HK-2 (cell line): ENCODE data around the gene BRD3.
"Not testable (repeated sequence)": the region's sequence is repeated elsewhere in the genome, so short reads cannot be mapped to it uniquely, and the experiment has no call there.

ENCODE experiments used
- DNase-seq: peaks from one replicate; pipeline ENCODE4 v3.0.0-alpha.2; 2018; ENCODE audit not compliant: unreplicated experiment

Gene BRD3

DNA sequence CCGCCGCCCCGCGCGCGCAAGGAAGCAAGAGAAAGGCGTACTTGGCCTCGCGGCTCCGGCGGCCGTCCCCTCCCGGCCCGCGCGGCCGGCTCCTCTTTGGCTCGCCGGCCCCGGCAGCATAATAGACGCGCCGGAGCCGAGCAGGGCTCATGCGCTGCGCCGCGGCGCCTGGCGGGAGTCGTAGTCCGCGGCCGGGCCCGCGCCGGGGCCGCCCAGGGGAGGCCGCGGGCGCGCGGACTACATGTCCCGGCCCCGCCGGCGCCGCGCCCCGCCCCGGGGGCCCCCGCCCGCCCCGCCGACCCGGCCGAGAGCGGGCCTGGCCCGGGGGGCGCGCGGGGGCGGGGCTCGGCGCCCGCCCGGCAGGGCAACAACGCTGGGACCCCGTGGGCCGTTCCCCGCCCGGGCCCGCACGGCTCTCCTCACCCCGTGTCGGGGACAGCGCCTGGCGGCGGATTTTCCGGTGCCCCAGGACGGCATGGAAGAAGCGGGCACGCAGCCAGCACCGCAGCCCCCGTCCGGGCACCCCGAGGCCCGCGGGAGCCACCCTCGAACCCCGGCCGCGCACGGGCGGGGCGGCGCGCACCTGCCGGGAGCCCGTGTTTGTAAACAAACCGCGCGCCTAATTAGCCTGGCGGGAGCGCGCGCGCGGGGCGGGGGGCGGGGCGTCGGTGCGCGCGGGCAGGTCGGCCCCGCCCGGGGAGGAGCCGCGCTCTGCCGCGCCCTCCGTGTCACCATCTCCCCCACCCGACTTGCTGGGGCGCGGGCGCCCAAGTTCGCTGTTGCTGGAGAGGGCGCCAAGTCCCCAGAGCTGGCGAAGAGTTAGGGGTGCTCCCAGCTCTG lies at the start of gene BRD3:
Gene BRD3, minus strand, starts transcription at position 123 of the 840 bp plus-strand sequence. CDS start 14,549 bp downstream, outside the sequence.
- DNase-seq, result peak; percentile 77

DNA sequence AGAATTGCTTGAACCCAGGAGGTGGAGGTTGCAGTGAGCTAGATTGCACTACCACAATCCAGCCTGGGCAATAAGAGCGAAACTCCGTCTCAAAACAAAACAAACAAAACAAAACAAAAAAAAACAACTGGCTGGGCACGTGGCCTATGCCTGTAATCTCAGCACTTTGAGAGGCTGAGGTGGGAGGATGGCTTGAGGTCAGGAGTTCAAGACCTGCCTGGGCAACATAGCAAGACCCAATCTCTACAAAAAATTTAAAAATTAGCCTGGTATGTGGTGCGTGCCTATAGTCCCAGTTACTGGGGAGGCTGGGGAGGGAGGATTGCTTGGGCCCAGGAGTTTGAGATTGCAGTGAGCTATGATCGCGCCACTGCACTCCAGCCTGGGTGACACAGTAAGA lies 44.7 kb upstream of the BRD3 start:
- no peak for DNase-seq

DNA sequence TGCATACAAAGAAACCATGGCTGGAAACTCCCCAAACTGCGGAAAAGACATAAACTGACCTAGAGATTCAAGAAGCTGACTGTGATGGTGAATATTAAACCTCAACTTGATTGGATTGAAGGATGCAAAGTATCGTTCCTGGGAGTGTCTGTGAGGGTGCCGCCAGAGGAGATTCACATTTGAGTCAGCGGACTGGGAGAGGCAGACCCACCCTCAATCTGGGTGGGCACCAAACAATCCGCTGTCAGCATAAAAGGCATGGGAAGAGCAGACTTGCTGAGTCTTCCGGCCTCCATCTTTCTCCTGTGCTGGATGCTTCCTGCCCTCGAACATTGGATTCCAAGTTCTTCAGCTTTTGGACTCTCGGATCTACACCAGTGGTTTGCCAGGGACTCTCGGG lies 43.2 kb upstream of the BRD3 start:
- DNase-seq, result no peak

DNA sequence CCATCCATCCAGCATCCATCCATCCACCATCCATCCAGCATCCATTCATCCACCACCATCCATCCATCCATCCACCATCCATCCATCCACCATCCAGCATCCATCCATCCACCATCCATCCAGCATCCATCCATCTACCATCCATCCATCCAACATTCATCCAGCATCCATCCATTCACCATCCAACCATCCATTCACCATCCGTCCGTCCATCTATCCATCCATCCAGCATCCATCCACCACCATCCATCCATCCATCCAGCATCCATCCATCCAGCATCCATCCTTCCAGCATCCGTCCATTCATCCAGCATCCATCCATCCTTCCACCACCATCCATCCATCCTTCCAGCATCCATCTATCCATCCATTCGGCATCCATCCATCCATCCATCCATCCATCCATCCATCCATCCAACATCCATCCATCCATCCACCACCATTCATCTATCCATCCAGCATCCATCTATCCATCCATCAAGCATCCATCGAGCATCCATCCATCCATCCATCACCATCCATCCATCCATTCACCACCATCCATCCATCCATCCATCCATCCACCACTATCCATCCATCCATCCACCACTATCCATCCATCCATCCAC lies 35.7 kb upstream of the BRD3 start:
- DNase-seq, result no peak

DNA sequence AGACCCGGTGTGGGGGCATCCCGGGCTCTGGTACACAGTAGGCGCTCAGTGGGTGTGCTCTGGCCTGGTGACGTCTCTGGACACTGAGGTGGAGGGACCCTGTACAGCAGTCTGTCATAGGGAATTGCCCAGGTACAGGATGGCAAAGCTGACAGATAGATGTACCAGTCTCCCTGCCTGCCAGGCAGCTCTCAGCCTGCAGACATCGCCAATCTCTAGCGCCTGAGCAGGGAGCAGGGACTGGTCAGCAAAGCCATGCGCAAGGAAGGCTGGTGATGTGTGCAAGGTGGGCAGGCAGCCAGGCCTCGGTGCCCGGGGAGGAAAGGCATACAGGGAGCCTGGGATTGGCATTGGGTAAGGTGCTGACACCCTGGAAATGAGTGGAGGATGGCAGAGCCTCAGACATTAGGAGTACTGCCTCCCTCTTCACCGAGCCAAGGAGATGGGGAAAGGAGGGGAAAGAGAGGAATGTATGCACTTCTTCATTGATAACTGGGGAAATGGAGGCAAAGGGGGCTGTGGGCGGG lies 33.9 kb upstream of the BRD3 start:
- no peak for DNase-seq

DNA sequence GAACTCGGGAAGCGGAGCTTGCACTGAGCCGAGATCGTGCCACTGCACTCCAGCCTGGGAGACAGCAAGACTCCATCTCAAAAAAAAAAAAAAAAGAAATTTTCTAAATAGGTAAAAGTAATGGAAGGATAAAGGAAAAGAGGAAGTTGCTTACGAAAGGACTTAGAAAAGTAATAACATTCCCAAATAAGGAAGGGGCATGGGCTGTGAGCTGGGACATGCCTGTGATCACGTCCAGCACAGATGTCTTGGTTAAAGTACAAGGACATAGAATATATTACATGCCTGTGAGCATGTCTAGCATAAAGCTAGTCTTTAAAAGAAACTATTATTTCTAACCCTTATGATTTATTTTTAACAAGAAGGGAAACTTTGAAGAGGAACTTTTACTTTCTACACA lies 33.3 kb upstream of the BRD3 start:
- DNase-seq, result not testable (repeated sequence)

DNA sequence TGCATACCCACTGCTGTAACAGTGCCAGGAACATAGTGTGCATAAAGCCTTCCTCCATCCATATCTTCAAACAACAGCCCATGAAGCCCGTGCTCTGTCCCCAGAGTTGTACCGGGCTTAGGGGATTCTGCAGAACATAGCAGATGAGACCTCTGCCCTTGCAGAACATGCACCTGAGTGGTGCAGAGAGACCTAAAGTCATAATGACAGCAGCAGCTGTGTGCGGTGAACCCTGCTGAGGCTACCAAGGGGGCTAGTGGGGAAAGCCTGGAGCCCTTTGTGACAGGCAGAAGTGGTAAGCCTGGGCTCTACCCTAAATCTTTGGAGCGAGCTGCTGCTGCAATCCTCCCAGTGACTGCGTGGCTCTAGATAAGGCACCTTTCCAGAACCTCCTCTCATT lies 32.2 kb upstream of the BRD3 start:
- no peak for DNase-seq

DNA sequence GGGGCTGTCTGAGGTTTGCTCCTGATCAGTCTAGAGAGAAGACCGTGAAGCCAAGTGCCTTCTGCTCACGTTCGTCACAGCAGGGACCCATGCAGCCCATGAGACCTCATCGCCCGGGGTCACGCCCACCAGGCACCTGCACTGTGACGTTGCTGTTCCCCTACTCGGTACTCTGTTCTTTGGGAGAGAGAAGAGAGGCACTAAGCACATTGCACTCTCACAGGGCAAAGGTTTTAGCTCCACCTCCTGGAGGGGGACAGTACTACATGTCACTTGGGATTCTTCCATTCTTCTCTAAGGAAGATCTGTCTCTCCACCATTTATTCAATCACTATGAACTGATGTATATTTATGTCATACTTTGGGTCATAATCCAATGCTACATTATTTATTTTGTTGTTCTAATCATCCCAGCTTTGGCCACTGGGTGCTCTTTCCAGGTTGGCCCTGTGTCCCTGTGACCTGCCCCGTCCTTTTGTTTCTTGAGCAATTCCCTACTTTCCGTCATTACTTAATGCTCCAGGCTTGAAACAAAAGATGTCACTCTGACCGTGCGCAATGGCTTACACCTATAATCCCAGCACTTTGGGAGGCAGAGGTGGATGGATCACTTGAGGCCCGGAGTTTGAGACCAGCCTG lies 31.4 kb upstream of the BRD3 start:
- peak; percentile 31 for DNase-seq

DNA sequence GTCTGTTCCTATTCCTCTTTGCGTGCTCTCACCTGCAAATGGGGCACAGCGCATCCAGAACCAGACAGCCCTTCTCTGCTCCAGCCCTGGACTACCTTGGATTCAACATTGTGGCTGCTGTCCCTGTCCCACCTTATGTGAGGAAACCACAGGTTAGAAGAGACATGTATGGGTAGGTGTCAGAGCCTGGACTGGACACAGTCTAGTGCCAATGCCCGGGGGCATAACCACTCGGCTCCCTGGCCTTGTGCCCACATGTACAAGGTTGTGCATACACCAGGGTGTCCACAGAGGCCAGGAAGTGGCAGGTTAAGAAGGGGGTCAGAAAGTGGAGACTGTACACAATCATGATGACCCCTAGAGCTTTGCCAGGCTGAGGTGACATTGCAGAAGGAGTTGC lies 22.1 kb upstream of the BRD3 start:
- no peak for DNase-seq

DNA sequence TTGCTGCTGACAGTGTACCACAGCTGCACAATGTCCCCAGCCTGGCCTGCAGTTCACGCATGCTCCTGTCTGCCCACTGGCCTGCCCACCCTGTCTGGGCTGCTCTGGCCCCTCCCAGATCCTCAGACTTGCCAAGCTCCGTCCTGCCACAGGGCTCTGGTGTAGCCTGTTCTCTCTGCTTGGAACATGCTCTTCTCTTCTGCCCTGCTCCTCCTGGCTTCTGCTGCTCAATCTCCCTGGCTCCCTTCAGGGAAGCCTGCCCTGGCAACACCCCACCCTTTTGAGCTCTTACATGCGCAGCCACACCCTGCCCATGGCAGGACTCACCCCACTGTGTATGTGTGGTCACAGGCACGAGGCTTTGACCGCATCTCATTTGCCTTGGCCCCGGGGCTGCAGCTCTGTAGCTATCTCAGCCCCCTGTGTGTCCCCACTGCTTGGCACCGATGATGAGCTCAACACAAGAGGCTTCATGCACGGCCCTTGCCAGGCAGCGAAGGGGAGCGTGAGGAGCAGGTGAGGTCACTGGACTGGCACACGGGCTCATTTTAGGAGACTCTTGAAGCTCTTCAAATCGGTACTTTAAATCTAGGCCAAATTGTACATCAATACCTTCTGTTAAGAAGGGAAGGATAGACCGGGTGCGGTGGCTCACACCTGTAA lies 20.4 kb upstream of the BRD3 start:
- DNase-seq, result no peak

DNA sequence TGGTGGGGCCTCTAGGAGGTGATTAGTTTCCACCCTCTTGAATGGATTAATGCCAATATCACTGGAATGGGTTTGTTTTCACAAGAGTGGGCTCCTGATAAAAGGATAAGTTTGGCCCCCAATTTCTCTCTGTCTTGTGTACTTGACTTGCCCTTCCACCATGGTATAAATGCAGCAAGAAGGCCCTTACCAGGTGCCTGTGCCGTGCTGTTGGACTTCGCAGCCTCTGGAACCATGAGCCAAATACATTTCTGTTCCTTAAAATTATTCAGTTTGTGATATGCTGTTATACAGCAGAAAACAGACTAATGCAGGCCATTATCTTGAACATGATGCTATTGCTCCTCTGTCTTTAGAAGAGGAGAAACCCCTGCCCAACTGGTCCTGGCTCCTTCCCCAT lies 17.8 kb upstream of the BRD3 start:
- no peak for DNase-seq

DNA sequence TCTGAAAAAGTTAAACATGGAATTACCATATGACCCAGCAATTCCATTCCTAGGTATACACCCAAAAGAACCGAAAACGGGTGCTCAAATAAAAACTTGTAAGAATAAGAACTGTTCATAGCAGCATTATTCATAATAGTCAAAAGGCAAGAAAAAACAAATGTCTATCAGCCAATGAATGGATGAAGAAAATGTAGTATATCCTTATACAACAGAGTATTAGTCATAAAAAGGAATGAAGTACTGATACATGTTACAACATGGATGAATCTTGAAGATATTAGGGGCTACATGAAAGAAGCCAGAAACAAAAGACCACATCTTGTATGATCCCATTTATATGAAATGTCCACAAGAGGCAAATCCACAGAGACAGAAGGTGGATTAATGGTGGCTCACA lies 15.6 kb upstream of the BRD3 start:
- DNase-seq, result no peak

DNA sequence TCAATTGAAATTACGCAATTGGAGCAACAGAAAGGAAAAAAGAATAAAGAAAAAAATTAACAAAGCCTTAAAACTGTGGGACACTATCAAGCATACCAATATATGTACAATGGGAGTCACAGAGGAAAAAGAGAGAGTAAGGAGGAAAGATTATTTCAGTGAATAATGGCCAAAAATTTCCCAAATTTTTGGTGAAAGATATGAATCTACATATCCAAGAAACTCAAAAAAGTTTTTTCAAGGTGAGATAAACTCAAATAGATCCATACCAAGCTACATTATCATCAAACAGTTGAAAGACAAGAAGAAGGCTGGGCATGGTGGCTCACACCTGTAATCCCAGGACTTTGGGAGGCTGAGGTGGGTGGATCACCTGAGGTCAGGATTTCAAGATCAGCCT lies 8.8 kb upstream of the BRD3 start:
- DNase-seq, result no peak

DNA sequence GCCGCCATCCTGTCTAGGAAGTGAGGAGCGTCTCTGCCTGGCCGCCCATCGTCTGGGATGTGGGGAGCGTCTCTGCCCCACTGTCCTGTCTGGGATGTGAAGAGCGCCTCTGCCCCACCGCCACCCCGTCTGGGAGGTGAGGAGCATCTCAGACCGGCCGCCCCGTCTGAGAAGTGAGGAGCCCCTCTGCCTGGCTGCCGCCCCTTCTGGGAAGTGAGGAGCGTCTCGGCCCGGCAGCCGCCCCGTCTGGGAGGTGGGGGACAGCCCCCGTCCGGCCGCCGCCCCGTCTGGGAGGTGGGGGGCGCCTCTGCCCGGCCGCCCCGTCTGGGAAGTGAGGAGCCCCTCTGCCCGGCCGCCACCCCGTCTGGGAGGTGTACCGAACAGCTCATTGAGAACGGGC lies 7.9 kb upstream of the BRD3 start:
- not testable (repeated sequence) for DNase-seq

DNA sequence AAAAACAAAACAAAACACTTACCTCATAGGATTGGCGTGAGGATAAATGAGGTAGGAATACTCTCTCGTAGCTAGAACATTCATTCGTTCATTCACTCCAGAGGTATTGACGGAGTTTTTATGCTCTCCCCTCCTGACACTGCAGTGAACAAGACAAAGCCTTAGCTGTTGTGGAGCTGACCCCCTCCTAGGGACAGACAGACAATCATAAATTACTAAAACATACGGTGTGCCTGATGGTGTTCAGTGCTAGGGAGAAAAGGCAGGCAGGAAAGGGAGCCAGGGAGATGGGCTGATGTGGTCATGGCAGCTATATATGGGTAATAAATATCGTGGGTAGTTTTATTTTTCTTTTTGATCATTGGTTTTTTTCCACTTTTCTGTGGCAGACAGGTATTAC lies 5.7 kb upstream of the BRD3 start:
- no peak for DNase-seq

DNA sequence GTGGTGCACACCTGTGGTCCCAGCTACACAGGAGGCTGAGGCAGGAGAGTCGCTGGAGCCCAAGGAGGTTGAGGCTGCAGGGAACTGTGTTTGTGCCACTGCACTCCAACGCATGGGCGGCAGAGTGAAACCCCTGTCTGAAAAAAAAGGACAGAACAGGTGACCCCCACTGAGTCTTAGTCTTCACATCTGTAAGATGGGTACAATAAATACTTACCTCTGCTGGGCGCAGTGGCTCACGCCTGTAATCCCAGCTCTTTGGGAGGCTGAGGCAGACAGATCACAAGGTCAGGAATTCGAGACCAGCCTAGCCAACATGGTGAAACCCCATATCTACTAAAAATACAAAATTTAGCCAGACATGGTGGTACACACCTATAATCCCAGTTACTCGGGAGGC lies 4.9 kb upstream of the BRD3 start:
- not testable (repeated sequence) for DNase-seq

DNA sequence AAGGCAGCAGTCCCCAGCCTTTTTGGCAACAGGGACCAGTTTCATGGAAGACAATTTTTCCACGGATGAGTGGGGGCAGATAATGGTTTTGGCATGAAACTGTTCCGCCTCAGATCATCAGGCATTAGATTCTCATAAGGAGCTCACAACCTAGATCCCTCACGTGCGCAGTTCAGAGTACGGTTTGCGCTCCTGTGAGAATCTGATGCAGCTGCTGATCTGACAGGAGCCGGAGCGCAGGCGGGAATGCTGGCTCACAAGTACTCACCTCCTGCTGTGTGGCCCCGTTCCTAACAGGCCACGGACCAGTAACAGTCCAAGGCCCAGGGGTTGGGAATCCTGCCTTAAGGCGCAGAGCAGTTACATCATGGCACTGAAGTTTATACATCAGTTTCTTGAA lies 3.3 kb upstream of the BRD3 start:
- no peak for DNase-seq

DNA sequence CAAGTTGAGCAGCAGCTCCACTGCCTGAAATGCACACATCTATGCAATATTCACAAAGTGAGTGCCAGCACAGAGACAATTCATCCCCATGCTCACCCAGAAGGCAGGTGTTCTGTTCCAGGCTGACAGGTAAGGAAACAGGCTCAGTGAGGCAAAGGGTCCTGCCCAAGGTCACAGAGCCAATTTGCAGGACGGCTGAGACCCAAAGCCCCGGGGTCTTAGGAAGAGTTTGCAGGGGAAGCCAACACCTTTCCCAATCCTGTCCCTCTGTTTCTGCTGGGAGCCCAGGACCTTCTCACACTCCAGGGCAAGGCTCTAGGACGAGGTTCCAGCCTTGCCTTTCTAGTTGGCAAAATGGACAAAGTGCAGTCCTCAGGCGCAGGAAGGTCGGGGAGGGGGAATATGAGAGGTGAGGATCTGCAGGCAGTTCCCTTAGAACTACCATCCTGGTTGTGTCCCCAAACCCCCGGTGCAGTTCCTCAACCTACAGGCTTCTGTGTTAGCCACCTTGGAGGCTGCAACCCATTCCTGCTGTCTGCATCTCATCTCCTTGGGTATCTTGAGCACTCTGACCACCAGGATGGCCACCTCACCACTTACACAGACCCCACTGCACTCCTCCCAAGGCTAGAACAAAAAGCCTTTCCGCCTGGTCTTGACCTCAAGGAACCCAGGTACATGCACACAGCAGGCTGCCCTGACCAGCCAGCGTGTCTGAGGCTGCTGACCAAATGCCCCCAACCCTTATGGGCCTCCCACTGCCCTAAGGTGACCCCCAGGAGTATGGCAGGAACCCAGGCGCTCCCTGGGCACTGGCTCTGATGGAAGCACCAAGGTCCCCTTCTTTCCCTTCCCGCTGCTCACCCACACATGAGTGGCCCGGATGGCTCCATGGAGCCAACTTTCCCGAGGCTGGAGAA lies 1.9 kb upstream of the BRD3 start:
- DNase-seq, result no peak

DNA sequence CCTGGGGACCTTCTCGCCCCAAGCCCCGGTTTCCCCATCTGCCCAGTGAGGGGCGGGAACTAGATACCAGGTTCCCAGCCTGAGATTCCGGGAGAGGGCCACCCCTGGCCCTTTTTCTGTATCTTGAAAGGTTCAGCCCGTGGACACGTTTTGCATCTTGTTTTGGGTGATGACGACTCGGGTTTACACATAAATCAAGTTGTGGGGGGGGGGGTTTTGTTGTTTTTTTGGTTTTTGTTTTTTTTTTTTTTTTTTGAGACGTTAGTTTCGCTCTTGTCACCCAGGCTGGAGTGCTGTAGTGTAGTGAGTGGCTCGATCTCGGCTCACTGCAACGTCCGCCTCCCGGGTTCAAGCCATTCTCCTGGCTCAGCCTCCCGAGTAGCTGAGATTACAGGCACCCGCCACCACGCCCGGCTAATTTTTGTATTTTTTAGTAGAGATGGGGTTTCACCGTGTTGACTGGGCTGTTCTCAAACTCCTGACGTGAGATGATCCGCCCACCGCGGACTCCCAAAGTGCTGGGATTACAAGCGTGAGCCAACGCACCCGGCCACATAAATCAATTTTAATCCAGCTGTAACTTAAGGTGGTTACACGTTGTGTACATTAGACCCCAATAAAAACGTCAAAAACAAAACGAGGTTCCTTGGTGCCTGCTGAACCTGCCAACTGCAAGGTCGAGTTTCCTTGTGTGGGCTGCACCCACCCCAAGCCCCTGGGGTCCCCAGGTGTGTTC lies 1.1 kb upstream of the BRD3 start:
- DNase-seq, result no peak
